Measurements from ENCODE around the gene RAN. TPM values are rescaled to one million over a fixed set of nuclear protein-coding genes. Genes with fewer than 3 reads are reported as not detected.
"Not testable (repeated sequence)": the region's sequence is repeated elsewhere in the genome, so short reads cannot be mapped to it uniquely, and the experiment has no call there.

Gene RAN
- total RNA-seq, 1 donor from 2014 or later: 140 TPM

DNA sequence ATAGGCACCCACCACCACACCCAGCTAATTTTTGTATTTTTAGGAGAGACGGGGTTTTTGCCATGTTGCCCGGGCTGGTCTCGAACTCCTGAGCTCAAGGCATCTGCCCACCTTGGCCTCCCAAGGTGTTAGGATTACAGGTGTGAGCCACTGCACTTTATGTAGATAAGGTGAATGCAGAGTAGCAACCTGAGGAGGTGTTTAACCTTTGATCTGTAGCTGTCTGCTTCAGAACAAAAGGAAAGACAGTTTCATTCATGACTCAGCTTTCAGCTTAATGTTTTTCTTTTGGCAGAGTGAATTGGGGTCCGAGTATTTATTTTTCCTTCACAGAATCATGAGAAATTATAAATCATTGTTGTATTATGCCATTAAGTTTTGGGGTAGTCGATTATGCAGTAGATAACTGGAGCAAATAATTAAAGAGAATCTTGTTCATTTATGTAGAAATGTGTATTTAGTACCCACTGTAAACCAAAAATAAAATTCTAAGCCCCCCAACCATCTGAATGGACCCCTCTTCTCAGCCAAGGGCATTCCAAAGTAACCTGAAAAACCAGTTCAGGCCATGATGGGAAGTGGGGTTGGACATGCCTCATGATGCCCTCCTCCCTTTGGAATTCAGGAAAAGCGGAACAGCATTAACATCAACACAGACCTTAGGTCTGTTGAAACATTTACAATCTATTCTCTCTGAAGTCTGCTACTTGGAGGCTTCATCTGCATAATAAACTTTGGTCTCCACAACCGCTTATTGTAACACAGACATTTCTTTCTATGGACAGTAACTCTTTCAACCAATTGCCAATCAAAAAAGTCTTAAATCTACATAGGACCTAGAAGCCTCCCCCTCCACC, 22.1 kb upstream of the RAN start:
- ATAC-seq: no peak
- DNase-seq (ENCODE audit: low spot score): no peak

DNA sequence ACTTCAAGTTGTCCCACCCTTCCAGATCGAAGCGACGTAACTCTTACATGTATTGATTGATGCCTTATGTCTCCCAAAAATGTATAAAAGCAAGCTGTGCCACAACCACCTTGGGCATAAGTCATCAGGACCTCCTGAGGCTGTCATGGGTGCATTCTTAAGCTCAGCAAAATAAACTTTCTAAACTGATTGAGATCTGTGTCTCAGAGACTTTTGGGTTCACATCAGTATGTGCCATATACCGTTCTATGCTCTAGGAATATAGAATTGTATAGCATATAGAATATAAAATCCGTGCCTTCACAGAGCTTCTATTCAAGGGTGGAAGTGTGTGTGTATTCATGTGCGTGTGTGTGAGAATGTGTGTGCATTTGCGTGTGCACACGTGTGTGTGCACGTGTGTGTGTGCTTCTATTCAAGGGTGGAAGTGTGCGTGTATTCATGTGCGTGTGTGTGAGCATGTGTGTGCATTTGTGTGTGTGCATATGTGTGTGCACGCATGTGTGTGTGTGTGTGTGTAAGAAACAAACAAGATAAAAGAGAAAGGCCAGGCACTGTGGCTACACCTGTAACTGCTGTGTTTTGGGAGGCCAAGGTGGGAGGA, 21.3 kb upstream of the RAN start:
- no peak for ATAC-seq
- no peak for DNase-seq (ENCODE audit: low spot score)

DNA sequence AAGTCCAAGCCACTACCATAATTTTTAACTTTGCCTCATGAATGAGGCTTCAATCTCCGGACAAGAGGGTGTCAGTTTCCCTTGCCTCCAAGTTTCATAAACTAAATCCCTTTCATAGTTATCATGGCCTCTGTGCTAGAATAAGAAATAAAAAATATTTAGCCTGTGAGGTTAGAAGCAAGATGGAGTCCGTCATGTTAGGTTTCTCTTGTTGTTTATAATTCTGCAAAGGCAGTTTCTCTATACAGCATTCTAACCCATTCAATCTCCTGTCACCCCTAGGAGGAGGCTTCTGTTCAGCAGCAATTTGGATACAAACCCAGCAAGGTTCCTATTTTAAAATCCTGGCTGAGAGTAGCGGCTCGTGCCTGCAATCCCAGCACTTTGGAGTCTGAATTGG, 15.8 kb upstream of the RAN start:
- DNase-seq (ENCODE audit: low spot score): no peak
- no peak for ATAC-seq

DNA sequence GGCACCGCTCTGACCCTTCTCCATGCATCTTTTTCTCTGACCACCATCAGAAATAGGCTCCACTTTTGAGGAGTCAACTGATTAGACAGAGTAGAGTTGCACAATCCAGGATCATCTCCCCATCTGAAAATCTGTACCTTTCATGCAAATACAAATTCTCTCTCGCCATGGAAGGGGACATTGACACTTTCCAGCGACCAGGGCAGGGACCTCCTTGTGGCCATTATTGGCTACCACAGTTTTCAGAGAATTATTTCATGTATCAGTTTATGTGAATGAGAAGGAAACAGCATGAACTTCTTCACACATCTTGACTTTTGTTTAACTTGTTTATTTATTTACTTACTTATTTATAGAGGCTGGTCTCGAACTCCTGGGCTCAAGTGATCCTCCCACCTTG, 13.8 kb upstream of the RAN start:
- no peak for ATAC-seq
- DNase-seq (ENCODE audit: low spot score): no peak

DNA sequence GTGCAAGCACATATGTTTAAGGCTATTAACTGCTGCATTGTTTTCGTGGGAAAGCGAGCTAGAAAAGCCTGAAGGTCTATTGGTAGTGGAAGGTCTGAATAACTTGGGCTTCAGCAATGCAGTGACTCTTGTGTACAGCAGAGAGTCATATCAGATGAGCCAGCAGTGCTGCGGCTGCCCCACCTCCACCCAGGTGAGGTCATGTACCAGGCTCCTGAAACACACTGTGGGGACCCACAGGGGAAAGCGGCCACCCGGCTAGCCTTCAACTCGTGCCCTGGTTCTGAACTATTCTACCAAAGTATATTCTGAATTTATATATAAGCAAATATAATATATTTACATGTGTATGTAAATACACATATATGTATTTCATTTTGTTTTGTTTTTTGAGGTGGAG, 12.7 kb upstream of the RAN start:
- DNase-seq (ENCODE audit: low spot score) (no peak), ATAC-seq (no peak)

DNA sequence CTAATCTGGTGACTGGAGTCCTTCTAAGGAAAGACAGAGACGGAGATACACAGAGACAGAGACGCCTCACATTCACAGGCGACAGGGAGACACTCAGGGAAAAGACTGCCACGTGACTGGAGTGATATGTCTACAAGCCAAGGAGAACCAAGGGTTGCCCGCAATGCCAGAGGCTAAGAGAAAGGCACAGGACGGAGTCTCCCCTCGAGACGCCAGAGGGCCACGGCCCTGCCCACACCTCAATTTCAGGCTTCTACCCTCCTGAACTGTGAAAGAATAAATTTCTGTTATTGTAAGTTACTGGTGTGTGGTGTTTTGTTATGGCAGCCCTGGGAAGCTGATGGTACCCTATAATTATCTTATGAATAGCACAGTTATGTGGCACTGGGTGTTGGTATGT, 11.6 kb upstream of the RAN start:
- DNase-seq (ENCODE audit: low spot score) (no peak), ATAC-seq (no peak)

DNA sequence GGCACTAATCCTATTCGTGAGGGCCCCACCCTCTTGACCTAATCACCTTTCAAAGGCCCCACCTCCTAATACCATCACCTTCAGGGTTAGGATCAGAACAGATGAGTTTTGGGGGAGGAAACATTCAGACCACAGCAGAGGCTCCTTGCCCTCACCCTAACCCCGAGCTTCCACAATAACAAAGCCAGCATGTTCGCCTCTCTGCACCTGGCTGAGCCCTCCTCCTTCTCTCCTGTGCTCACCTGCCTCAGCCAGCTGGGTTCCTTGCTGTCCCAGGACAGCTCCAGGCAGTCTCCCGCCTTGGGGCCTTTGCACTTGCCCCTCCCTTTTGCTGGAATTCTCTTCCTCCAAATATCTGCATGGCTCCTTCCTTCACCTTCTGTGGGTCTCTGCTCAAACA, 9.7 kb upstream of the RAN start:
- DNase-seq (ENCODE audit: low spot score) (no peak), ATAC-seq (no peak)

DNA sequence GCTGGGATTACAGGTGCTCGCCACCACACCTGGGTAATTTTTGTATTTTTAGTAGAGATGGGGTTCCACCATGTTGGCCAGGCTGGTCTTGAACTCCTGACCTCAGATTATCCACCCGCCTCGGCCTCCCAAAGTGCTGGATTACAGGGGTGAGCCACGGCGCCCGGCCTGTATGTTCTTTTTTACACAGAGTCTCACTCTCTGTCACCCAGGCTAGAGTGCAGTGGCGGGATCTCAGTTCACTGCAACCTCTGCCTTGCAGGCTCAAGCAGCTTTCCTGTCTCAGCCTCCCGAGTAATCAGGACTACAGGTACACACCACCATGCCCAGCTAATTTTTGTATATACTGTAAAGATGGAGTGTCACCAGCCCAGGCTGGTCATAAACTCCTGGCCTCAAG, 9.1 kb upstream of the RAN start:
- ATAC-seq; DNase-seq (ENCODE audit: low spot score): not testable (repeated sequence)

DNA sequence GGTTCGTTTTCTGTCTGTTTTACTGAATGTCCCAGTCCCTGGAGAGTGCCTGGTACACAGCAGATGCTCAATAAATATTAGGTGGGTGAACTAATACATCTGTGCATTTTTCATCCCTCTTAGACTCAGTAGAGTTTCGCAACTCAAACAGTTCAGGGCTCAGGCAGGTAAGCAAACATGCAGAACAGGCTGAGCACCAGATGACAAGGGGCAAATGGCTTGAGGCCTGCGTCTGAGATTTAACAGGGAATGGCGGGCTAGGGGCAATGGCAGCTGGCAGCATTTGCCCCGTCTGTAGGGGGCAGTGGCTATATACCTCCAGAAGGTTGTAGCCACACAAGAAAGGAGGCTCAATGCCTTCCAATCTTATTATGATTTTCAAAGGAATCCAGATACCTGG, 8.6 kb upstream of the RAN start:
- ATAC-seq (peak; percentile 97), DNase-seq (ENCODE audit: low spot score) (peak; percentile 48)

DNA sequence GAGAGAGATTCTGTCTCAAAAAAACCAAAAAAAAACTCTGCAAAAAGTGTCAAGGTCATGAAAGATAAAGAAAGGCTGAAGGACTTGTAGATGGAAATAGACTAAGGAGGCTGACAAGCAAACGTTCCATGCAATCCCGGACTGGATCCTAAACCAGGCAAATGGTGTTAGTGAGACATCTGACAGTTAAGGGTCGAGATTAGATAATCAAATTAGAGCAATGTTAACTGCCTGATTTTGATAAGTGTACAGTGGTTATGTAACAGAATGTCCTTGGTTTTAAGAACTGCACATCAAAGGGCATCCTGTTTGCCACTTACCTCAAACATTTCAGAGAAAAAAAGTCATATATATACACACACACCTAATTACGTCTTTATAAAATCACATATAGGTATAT, 3.5 kb upstream of the RAN start:
- no peak for ATAC-seq
- DNase-seq (ENCODE audit: low spot score): no peak

DNA sequence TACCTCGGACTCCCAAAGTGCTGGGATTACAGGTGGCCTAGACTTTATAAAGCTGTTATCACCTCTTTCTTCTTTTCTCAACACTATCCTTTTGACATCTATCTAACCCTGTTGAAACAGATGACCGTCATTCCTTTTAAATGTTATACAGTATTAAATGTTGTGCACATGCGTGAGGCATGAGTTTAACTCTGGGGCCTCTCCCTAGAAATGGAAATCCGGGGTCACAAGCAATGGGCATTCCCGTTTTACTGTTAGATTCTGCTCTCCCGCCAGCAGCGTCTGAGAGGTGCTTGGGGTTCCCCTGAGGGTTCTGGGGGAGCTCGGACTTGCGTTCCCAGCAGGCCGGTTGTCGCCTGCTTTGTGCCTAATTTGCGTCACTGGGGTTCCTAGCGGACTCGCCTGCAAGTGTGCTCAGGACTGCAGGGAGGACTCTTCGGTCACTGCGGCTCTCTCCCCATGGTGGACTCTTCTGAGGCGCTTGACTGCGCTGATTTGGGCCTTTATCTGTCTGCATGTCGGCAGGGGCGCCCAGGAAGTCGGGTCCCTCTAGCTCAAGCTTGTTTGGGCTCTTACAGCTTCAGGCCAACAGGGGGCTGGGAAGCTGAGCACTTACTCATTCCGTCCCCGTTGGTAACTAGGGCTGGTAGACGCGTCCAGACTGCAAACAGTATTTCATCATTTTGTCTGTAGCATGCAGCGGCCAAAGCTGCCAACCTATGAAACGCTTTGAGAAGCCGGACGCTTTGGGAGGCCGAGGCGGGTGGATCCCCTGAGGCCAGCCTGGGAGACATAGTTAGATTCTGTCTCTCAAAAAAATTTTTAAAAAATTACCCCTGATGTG, 1.2 kb upstream of the RAN start:
- peak; percentile 69 for ATAC-seq
- DNase-seq (ENCODE audit: low spot score): peak; percentile 78

DNA sequence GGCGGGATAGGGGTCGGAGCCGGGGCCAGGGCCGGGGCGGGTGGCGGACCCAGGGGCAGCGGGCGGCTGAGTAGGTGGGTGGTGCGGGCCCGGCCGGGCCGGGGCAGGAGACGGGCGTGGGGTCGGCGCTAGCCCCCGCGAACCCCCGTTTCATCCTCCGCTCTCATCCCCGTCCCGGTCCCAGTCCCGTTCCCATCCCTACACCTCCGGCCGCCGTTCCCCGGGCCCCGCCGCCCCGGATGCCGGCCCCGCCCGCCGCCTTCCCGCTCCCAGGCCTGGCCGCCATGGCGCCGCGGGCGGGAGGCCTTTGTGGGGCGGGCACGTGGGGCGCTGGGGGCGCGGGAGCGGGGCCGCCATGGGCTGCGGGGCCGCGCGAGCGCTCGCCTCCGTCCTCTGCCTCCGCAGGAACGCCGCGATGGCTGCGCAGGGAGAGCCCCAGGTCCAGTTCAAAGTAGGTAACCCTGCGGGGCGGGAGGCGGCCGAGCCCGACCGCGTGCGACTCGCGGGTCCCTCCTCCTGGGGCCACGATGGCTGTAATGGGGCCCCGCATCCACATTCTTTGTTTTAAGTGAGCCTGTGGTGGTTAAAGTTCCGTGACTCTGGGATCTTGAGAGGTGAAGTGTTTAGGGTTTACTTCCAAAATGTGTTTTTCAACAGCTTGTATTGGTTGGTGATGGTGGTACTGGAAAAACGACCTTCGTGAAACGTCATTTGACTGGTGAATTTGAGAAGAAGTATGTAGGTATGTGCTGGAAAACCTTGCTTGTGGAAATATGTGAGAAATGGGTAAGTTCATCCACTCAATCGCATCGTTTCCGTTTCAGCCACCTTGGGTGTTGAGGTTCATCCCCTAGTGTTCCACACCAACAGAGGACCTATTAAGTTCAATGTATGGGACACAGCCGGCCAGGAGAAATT, 572 bp downstream of the RAN start:
- DNase-seq (ENCODE audit: low spot score): peak; percentile 56
- peak; percentile 40 for ATAC-seq

DNA sequence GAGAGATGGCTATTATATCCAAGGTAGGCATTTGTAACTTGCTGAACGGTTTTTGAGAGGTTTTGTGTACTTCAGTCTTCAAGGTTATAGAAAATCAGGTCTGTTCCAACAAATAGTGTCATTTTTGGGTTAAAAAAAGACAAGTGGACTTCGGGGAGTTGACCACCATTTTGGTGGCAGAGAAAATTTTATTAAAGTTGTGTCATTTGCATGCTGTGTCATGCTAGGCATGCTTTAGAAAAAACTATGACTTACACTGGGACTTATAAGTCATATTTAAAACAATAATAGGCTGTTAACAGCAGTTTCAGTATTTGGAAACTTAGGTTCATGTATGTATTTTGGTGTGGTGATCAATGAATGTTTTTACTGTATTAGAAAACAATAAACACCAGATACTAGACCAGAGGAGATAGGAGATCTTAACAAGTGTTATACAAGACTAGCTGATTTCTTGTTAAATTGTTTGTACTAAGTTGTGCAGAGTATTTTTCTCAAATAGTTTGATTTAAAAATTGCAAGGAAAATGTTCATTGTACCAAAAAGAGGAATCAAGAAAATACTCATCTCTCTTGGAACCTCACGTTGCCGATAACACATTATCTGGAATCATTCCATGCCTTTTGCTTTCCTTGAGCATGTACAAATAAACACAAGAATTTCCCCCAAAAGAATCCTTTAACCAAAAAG, 1.4 kb downstream of the RAN start:
- DNase-seq (ENCODE audit: low spot score): no peak
- ATAC-seq: no peak

DNA sequence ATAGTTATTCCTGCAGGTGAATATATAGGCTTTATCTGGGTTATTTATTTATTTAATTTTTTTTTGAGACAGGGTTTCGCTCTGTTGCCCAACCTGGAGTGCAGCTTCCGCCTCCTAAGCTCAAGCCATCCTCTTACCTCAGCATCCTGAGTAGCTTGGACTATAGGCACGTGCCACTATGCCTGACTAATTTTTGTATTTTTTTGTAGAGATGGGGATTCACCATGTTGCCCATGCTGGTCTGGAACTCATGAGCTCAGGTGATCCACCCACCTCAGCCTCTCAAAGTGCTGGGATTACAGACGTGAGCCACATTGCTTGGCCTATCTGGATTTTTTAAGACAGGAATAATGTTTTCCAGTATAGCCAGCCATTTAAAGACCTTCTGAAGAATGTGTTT, 2.0 kb downstream of the RAN start:
- DNase-seq (ENCODE audit: low spot score) (no peak), ATAC-seq (no peak)

DNA sequence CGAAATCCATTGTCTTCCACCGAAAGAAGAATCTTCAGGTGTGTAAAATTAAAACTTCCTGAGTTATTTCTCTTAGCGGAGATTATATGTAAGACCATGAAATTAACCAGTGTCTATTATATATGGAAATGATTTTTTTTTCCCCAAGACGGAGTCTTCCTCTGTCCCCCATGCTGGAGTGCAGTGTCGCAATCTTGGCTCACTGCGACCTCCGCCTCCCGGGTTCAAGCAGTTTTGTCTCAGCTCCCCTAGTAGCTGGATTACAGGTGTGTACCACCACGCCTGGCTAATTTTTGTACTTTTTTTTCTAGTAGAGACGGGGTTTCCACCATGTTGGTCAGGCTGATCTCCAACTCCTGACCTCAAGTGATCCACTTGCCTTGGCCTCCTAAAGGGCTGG, 2.8 kb downstream of the RAN start:
- DNase-seq (ENCODE audit: low spot score) (no peak), ATAC-seq (no peak)

DNA sequence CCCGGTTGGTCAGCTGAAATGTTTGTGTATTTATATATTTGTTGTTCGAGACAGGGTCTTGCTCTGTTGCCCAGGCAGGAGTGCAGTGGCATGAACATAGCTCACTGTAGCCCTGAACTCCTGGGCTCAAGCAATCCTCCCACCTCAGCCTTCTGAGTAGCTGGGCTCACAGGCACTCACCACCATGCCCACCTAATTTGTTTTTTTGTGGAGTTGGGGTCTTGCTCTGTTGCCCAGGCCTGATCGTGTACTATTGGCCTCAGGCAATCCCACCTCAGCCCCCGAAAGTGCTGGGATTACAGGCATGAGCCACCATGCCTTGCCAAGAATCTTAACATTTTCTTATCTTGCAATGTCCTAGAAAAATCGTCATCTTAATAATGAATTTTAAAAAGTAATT, 3.3 kb downstream of the RAN start:
- DNase-seq (ENCODE audit: low spot score): no peak
- no peak for ATAC-seq

DNA sequence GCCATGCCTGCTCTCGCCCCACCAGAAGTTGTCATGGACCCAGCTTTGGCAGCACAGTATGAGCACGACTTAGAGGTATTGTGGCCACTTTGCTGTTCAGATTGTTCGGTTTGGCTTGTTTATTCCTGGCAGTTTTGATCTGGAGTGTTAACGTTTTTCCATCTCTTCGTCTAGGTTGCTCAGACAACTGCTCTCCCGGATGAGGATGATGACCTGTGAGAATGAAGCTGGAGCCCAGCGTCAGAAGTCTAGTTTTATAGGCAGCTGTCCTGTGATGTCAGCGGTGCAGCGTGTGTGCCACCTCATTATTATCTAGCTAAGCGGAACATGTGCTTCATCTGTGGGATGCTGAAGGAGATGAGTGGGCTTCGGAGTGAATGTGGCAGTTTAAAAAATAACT, 3.8 kb downstream of the RAN start:
- DNase-seq (ENCODE audit: low spot score); ATAC-seq: not testable (repeated sequence)

DNA sequence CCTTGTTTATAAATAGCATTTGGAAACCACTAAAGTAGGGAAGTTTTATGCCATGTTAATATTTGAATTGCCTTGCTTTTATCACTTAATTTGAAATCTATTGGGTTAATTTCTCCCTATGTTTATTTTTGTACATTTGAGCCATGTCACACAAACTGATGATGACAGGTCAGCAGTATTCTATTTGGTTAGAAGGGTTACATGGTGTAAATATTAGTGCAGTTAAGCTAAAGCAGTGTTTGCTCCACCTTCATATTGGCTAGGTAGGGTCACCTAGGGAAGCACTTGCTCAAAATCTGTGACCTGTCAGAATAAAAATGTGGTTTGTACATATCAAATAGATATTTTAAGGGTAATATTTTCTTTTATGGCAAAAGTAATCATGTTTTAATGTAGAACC, 4.4 kb downstream of the RAN start:
- ATAC-seq (peak; percentile 43), DNase-seq (ENCODE audit: low spot score) (no peak)

DNA sequence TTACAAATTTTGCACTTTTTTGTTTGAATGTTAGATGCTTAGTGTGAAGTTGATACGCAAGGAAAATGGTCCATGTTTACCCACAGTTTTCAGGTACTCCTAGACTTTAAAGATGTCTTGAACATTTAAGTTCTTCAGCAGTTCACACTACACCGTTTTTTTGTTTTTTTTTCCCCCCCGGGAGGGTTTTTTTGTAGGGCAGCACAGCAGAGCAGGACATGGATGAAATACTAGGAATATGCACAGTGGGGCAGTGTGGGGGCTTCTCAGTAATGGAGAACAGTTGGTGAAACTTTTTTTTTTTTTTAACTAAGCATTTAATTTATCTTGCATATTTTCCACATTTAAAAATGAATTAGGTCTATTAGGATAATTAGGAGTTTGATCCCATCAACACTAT, 4.9 kb downstream of the RAN start:
- no peak for ATAC-seq
- no peak for DNase-seq (ENCODE audit: low spot score)

DNA sequence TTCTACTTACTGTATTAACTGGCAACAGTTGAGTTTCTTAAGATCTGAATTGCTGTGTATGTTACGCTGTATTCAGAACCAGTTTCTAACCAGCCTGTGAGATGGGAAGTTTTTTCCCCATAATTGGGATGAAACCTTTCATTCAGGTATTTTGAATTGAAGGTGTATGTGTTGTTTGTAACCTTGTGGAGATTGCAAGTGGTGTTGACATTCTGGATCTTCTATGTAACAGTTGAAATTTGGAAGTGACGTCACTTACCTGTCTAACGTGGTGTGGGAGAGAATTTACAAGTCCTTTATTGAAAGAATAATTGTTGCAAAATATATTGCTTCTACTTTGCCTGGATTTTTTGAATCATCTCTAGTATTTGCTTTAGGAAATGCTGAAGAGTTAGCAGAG, 5.5 kb downstream of the RAN start:
- ATAC-seq (no peak), DNase-seq (ENCODE audit: low spot score) (no peak)

All from left lobe of liver (tissue), 2 donors.